ENCODE data around the gene ZNF516. TPM values are rescaled to one million over a fixed set of nuclear protein-coding genes. Genes with fewer than 3 reads are reported as not detected.

ZNF516 gene
- total RNA-seq, 1 experiment from 2014 or later: 28.3 TPM

GRCh38 chr18:76522551-76522950 is 27.5 kb upstream of the ZNF516 start:
- H3K4me1 Mint-ChIP-seq (ENCODE audit: insufficient read depth, unreplicated experiment): peaks cover 6% of the 10 kb centered on the region
- H3K36me3 Mint-ChIP-seq (ENCODE audit: insufficient read depth, unreplicated experiment): no peaks in the 10 kb centered on the region
- no peak for TF ChIP-seq CTCF (IDR thresholded peaks at IDR 0.05; ENCODE audit: unreplicated experiment)
- no peak overlapping the region for H3K27ac Mint-ChIP-seq (ENCODE audit: low read depth, unreplicated experiment)
- peaks cover 13% of the 10 kb centered on the region for H3K27me3 Mint-ChIP-seq (ENCODE audit: insufficient read depth, unreplicated experiment)
- intact Hi-C loops (cut with micrococcal nuclease): no loop called here
- no peak overlapping the region for H3K4me3 Mint-ChIP-seq (ENCODE audit: unreplicated experiment)
- ChIA-PET CTCF (interaction anchor here (1.1 kb wide), 1 partner anchor 9 kb away, joined by 3 read pairs; no protein-coding TSS in a partner anchor), POLR2A (no interaction called here)
- DNase-seq (ENCODE audit: unreplicated experiment): no peak
- H3K9me3 Mint-ChIP-seq (ENCODE audit: unreplicated experiment): no peaks in the 10 kb centered on the region
- BruUV-seq (replicated peaks): no TSS peak

- Mint-ChIP-seq H3K9me3 (ENCODE audit: unreplicated experiment) (no peaks in the 10 kb centered on the region), H3K27me3 (ENCODE audit: insufficient read depth, unreplicated experiment) (peaks cover 13% of the 10 kb centered on the region), H3K4me1 (ENCODE audit: insufficient read depth, unreplicated experiment) (peaks cover 6% of the 10 kb centered on the region), H3K27ac (ENCODE audit: low read depth, unreplicated experiment) (no peak overlapping the region), H3K4me3 (ENCODE audit: unreplicated experiment) (no peak overlapping the region), H3K36me3 (ENCODE audit: insufficient read depth, unreplicated experiment) (no peaks in the 10 kb centered on the region)
- intact Hi-C loops (cut with micrococcal nuclease): no loop called here
- DNase-seq (ENCODE audit: unreplicated experiment): no peak
- POLR2A ChIA-PET: no interaction called here
- TF ChIP-seq CTCF (IDR thresholded peaks at IDR 0.05; ENCODE audit: unreplicated experiment): no peak
- BruUV-seq (replicated peaks): no TSS peak
- CTCF ChIA-PET: interaction anchor here (1.1 kb wide), 1 partner anchor 8 kb away, joined by 3 read pairs; no protein-coding TSS in a partner anchor
Observed at GRCh38 chr18:76522122-76522503, 27.1 kb upstream of the ZNF516 start.

- no TSS peak for BruUV-seq (replicated peaks)
- no peak for DNase-seq (ENCODE audit: unreplicated experiment)
- ChIA-PET POLR2A (no interaction called here), CTCF (no interaction called here)
- Mint-ChIP-seq H3K9me3 (ENCODE audit: unreplicated experiment) (no peaks in the 10 kb centered on the region), H3K27me3 (ENCODE audit: insufficient read depth, unreplicated experiment) (peaks cover 13% of the 10 kb centered on the region), H3K27ac (ENCODE audit: low read depth, unreplicated experiment) (no peak overlapping the region), H3K4me1 (ENCODE audit: insufficient read depth, unreplicated experiment) (peaks cover 6% of the 10 kb centered on the region), H3K36me3 (ENCODE audit: insufficient read depth, unreplicated experiment) (no peaks in the 10 kb centered on the region), H3K4me3 (ENCODE audit: unreplicated experiment) (no peak overlapping the region)
- TF ChIP-seq CTCF (IDR thresholded peaks at IDR 0.05; ENCODE audit: unreplicated experiment): no peak
- intact Hi-C loops (cut with micrococcal nuclease): no loop called here
Observed at GRCh38 chr18:76521417-76522121, 26.5 kb upstream of the ZNF516 start.

- CTCF ChIA-PET: no interaction called here
- POLR2A ChIA-PET: interaction anchor here (0.7 kb wide), 1 partner anchor 16 kb away, joined by 3 read pairs; no protein-coding TSS in a partner anchor
- DNase-seq (ENCODE audit: unreplicated experiment): no peak
- Mint-ChIP-seq H3K27me3 (ENCODE audit: insufficient read depth, unreplicated experiment) (no peaks in the 10 kb centered on the region), H3K9me3 (ENCODE audit: unreplicated experiment) (no peaks in the 10 kb centered on the region), H3K4me1 (ENCODE audit: insufficient read depth, unreplicated experiment) (no peaks in the 10 kb centered on the region), H3K27ac (ENCODE audit: low read depth, unreplicated experiment) (no peak overlapping the region), H3K4me3 (ENCODE audit: unreplicated experiment) (no peak overlapping the region), H3K36me3 (ENCODE audit: insufficient read depth, unreplicated experiment) (no peaks in the 10 kb centered on the region)
- no TSS peak for BruUV-seq (replicated peaks)
- TF ChIP-seq CTCF (IDR thresholded peaks at IDR 0.05; ENCODE audit: unreplicated experiment): no peak
- intact Hi-C loops (cut with micrococcal nuclease): no loop called here
Observed at GRCh38 chr18:76518860-76519538, 24.0 kb upstream of the ZNF516 start.
